ENCODE measurements around the gene PCOLCE2.

PCOLCE2 gene

DNA sequence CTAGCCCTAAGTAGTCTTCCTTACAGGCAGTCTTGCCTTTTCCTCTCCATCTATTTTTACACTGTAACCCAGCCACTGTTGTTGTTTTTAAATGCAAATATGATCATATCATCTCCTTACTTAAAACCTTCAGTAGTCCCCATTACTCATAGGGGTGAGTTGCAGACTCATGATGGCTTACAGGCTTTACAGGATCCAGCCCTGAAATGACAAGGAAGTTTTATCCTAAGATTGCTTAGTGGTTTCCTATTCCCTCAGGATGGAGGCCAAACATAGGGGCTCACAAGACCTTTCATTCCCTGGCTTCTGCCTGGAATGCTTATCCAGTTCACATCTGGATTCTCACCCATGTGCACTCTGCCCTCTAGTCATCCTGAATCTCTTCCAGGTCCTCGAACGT, 27.7 kb upstream of the PCOLCE2 start:
- H3K4me3 ChIP-seq (ENCODE audit: low read depth, low read length): no peak overlapping the region
- no peaks in the 10 kb centered on the region for H3K27me3 ChIP-seq (replicated peaks)
- TF ChIP-seq, protein P1, sequence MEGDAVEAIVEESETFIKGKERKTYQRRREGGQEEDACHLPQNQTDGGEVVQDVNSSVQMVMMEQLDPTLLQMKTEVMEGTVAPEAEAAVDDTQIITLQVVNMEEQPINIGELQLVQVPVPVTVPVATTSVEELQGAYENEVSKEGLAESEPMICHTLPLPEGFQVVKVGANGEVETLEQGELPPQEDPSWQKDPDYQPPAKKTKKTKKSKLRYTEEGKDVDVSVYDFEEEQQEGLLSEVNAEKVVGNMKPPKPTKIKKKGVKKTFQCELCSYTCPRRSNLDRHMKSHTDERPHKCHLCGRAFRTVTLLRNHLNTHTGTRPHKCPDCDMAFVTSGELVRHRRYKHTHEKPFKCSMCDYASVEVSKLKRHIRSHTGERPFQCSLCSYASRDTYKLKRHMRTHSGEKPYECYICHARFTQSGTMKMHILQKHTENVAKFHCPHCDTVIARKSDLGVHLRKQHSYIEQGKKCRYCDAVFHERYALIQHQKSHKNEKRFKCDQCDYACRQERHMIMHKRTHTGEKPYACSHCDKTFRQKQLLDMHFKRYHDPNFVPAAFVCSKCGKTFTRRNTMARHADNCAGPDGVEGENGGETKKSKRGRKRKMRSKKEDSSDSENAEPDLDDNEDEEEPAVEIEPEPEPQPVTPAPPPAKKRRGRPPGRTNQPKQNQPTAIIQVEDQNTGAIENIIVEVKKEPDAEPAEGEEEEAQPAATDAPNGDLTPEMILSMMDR (IDR thresholded peaks at IDR 0.05; ENCODE audit: low read depth, low read length, missing control alignments): no peak
- in situ Hi-C loops (cut with HindIII; ENCODE audit: low pct_ligation_motif_present, low sequenced_read_pairs): no loop called here
- no peak overlapping the region for H3K27ac ChIP-seq
- H3K36me3 ChIP-seq (replicated peaks): no peaks in the 10 kb centered on the region
- no peak for DNase-seq

DNA sequence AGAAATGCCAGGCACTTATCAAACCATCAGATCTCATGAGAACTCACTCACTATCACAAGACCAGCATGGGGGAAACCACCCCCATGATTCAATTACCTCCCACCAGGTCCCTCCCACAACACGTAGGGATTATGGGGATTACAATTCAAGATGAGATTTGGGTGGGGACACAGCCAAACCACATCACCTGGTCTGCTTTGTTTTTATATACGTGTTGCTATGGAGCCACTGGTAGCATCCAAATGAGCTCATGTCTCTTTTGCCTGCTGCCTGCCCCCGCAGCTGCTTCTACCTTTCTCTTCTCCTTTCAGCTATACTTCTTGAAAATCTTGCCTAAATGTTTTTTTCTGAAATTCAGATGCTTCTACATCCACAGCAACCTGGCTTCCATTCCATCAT, 26.8 kb upstream of the PCOLCE2 start:
- Histone ChIP-seq H3K27me3 (replicated peaks) (no peaks in the 10 kb centered on the region), H3K36me3 (replicated peaks) (no peaks in the 10 kb centered on the region), H3K27ac (no peak overlapping the region), H3K4me3 (ENCODE audit: low read depth, low read length) (no peak overlapping the region)
- in situ Hi-C loops (cut with HindIII; ENCODE audit: low pct_ligation_motif_present, low sequenced_read_pairs): no loop called here
- DNase-seq: no peak
- TF ChIP-seq, protein P1 (IDR thresholded peaks at IDR 0.05; ENCODE audit: low read depth, low read length, missing control alignments): no peak

DNA sequence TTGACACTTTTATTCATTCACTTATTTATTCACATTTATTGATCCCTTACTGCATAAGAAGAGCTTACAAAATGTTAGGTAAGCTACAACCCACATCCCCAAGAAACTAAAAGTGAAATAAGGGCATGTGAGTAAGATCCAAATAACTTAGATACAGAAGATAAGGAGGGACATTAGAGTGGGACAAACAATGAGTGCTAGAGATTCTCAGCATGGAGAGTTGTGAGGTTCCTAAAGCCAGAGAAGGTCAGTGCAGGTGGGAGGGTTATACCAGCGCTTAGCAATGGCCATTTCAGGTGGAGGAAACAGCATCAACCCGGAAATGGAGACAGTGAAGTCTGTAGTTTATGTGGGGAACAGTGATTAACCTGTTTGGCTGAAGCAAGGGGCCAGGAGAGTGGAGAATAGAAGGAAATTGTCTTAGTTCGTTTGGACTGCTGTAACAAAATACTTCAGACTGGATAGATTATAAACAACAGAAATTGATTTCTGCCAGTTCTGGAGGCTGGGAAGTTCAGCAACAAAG, 25.5 kb upstream of the PCOLCE2 start:
- TF ChIP-seq, protein P1 (IDR thresholded peaks at IDR 0.05; ENCODE audit: low read depth, low read length, missing control alignments): no peak
- no peak overlapping the region for H3K27ac ChIP-seq
- no peak overlapping the region for H3K4me3 ChIP-seq (ENCODE audit: low read depth, low read length)
- in situ Hi-C loops (cut with HindIII; ENCODE audit: low pct_ligation_motif_present, low sequenced_read_pairs): no loop called here
- DNase-seq: no peak
- no peaks in the 10 kb centered on the region for H3K27me3 ChIP-seq (replicated peaks)
- H3K36me3 ChIP-seq (replicated peaks): no peaks in the 10 kb centered on the region

DNA sequence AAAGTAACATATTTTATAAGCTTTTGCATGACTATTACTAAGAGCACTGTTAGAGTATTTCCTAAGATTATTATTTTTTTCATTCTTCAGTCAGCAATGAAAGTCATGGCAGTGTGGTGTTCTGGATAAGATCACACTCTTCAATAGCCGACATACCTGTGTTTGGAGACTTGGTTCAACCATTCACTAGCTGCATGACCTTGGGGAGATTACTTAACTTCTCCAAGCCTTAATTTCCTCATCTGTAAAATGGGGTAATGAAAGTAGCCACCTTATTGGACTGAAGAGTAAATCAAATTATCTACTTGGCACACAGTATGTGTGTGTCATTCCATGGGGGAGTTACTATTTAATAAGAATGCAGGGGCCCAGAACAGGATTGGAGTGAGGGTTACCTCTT, 24.5 kb upstream of the PCOLCE2 start:
- in situ Hi-C loops (cut with HindIII; ENCODE audit: low pct_ligation_motif_present, low sequenced_read_pairs): no loop called here
- TF ChIP-seq, protein P1 (IDR thresholded peaks at IDR 0.05; ENCODE audit: low read depth, low read length, missing control alignments): no peak
- no peak for DNase-seq
- Histone ChIP-seq H3K27me3 (replicated peaks) (no peaks in the 10 kb centered on the region), H3K27ac (no peak overlapping the region), H3K4me3 (ENCODE audit: low read depth, low read length) (no peak overlapping the region), H3K36me3 (replicated peaks) (no peaks in the 10 kb centered on the region)

DNA sequence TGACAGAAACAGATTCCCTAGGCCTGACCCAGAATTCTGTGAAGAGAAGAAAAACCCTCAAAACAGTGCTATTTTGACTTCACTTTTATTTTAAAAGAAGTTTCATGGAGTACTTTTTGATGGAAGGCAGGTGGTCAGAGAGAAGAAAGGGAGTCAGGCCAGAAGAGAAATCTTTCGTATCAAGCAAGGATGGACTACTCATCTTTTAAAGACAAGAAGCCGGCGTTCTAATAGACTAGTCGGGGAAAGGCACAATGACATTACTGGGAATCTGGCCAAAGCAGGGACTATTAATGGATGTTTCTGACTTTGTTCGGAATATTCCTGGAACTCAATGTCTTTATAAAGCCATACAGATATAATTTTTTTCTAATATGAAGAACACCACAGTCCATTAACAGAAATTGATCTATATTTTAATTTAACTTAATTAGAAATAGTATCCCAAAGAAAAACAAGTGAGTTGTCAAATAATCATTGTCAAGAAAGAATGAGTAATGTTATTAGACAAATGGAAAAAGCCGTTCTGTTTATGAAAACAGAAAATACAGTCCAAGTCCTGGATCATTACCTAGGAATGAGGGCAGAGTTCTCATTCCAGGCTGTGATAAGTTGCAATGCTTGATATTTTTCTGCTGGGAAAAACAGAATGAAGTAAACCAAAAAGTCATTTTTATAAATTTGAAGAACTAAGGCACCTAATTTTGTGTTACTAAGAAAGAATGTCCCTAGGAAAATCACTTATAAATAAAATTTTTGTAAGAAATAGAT, 23.7 kb upstream of the PCOLCE2 start:
- no peaks in the 10 kb centered on the region for H3K27me3 ChIP-seq (replicated peaks)
- no peak overlapping the region for H3K4me3 ChIP-seq (ENCODE audit: low read depth, low read length)
- DNase-seq: no peak
- H3K27ac ChIP-seq: no peak overlapping the region
- in situ Hi-C loops (cut with HindIII; ENCODE audit: low pct_ligation_motif_present, low sequenced_read_pairs): no loop called here
- H3K36me3 ChIP-seq (replicated peaks): no peaks in the 10 kb centered on the region
- TF ChIP-seq, protein P1 (IDR thresholded peaks at IDR 0.05; ENCODE audit: low read depth, low read length, missing control alignments): no peak

All from brain microvascular endothelial cell (primary cell).